ENCODE results near the gene FNDC3B.

DNA sequence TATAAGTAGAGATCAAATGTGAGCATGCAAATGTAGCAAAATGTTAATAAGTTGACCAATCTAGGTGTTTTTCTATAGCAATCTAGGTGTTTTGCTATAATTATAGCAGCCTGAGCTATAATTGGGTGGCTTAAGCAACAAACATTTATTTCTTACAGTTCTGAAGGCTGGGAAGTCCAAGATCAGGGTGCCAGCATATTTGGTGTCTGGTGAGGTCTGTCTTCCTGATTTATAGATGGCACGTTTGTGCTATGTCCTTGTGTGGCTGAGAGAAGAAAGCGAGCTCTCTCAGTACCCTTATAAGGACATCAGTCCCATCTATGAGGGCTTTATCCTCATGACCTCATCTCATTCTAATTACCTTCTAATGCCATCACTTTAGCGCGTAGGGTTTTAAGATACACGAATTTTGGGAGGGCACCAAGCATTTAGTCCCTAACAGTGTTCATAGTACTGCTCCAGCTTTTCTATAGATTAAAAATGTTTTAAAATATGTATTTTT is 237.8 kb downstream of the FNDC3B start:
- TF ChIP-seq CTCF (tag by site-specific recombination; IDR thresholded peaks at IDR 0.05) (no peak), SP2 (tag by site-specific recombination; IDR thresholded peaks at IDR 0.05) (no peak)
- TF ChIP-seq, protein P1, sequence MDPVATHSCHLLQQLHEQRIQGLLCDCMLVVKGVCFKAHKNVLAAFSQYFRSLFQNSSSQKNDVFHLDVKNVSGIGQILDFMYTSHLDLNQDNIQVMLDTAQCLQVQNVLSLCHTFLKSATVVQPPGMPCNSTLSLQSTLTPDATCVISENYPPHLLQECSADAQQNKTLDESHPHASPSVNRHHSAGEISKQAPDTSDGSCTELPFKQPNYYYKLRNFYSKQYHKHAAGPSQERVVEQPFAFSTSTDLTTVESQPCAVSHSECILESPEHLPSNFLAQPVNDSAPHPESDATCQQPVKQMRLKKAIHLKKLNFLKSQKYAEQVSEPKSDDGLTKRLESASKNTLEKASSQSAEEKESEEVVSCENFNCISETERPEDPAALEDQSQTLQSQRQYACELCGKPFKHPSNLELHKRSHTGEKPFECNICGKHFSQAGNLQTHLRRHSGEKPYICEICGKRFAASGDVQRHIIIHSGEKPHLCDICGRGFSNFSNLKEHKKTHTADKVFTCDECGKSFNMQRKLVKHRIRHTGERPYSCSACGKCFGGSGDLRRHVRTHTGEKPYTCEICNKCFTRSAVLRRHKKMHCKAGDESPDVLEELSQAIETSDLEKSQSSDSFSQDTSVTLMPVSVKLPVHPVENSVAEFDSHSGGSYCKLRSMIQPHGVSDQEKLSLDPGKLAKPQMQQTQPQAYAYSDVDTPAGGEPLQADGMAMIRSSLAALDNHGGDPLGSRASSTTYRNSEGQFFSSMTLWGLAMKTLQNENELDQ (tag by site-specific recombination; IDR thresholded peaks at IDR 0.05; ENCODE audit: low read depth) = no peak
